Astrocyte of the hippocampus (primary cell): Measurements from ENCODE around the gene DPY30.
"Not testable (repeated sequence)": the region's sequence is repeated elsewhere in the genome, so short reads cannot be mapped to it uniquely, and the experiment has no call there.

Experiments
- DNase-seq: peaks from one replicate; pipeline ENCODE4 v3.0.0; 2011; ENCODE audit warnings: low read depth, low spot score

DPY30 gene

DNA sequence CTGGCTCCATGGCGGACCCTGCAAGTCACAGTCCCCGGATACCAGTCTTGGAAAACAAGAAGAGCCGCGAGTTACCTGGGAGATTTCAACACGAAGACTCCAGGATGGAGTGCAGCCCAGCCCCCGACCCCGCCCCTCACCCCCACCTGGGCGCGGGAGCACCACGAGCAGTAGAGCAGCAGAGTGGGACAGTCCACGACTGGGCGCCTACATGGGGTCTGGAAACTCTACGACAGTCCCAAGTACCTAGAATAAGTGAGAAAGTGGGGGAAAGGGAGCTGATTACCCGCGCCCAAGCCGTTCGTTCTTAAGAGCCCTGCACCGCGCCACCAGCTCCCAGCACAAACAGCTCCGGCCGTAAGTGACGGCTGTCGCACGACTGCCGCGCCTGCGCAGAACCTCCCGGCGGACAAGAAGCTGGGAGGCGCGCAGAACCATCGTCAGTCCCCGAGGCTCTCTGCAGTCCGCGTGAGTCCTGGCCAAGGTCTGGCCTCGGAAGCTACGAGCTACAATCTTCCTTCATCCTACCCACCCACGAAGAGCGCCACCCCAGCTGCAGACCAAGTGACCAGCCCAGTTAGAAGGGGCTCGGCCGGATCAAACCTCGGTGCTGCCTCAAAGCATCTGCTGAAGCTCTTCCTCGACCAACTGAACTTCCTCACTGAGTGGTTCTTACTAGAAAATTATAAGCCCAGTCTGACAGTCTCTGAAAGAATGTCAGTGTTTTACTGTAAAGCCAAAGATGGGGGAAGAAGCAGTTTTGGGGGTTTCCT lies at the start of gene DPY30:
Gene DPY30 (minus strand): TSS at position 359 of the 773 bp plus-strand sequence. CDS start 349 bp downstream, at position 10.
- DNase-seq: peak; percentile 97

DNA sequence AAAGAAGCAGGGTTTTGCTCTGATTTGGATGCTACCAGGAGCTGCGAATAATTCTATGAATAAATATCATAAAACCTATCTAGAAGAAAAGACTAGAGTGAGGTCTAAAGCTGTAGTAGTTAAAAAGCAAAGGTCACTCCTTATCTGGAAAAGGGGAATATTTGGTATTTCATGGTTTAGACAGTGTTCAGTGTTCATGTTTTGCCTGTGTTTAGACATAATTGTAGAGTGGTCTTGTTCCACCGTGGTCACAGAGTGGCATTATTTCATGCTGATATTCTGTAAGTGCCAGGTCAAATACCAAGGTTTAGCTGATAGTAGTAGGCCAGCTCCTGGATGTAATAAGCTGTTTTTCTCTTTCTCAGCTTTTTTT lies 34.5 kb upstream of the DPY30 start:
- no peak for DNase-seq

DNA sequence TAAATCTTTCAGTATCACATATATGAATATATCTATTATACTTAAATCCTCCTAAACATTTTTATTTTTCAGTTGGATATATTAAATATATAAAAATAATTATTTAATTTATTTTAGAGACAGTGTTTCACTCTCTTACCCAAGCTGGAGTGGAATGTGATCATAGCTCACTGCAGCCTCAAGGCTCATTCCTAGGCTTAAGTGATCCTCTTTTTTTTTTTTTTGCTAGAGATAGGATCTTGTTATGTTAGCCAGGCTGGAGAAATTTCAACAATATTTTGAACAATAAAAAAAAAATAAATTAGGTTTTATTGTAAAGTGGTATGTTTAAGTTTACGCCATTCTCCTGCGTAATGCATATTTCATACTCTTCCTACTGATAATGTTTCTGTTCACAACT lies 27.9 kb upstream of the DPY30 start:
- no peak for DNase-seq

DNA sequence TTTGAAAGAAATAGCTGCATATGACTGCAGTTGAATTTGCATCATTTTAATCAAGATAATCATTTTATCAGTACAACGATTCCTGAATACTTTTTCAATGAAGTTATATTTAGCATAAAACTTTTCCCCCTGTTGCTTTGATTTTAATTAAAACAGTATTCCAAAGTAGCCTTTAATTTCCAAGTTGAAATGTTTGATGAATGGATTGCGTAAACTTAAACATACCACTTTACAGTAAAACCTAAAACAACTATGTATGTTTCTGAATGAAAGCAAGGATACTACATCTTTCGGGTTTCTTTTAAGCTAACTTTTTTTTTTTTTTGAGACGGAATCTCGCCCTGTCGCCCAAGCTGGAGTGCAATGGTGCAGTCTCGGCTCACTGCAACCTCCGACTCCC lies 25.1 kb upstream of the DPY30 start:
- DNase-seq: no peak

DNA sequence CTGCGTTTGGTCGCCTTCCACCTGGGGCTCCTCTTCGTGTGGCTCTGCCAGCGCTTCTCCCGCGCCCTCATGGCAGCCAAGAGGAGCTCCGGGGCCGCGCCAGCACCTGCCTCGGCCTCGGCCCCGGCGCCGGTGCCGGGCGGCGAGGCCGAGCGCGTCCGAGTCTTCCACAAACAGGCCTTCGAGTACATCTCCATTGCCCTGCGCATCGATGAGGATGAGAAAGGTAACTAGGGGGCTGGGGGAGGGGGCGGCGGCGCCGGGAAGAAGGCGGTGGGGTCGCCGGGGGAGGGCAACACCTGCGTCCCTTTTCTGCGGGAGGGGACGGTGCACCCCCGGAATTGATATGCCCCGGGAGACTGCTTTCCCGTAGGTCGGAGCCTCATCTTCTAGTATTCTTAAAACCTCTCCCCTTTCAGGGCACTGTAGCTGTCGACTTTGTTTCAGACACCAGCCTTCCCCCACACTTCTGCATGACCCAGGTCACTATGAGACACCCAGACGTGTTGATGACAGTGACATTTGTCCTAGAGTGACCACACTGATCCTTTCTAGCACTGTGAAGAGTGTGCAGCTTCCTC lies 24.5 kb upstream of the DPY30 start:
- no peak for DNase-seq

DNA sequence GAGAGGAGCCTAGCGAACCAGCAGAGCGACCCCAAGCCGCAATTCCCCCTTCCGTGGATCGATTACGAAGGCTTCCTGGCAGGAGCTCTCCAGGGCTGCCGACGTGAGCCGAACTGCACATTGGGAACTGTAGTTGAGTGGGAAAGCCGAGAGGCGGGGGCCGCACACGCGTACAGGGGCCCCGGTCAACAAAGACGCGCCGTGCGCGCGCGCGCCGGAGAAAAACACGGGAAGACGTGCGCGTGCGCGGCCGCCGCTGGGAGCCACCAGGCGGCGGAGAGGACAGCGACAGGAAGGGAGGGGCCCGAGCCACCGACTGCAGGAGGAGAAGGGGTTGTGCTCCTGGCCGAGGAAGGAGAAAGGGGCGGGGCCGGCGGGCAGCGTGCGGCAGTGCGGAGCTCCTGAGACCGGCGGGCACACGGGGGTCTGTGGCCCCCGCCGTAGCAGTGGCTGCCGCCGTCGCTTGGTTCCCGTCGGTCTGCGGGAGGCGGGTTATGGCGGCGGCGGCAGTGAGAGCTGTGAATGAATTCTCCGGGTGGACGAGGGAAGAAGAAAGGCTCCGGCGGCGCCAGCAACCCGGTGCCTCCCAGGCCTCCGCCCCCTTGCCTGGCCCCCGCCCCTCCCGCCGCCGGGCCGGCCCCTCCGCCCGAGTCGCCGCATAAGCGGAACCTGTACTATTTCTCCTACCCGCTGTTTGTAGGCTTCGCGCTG lies 23.9 kb upstream of the DPY30 start, which contains the start of gene SPAST:
Gene SPAST (plus strand): TSS at position 247 of the 711 bp plus-strand sequence. CDS start 276 bp downstream, at position 523.
- peak; percentile 99 for DNase-seq

DNA sequence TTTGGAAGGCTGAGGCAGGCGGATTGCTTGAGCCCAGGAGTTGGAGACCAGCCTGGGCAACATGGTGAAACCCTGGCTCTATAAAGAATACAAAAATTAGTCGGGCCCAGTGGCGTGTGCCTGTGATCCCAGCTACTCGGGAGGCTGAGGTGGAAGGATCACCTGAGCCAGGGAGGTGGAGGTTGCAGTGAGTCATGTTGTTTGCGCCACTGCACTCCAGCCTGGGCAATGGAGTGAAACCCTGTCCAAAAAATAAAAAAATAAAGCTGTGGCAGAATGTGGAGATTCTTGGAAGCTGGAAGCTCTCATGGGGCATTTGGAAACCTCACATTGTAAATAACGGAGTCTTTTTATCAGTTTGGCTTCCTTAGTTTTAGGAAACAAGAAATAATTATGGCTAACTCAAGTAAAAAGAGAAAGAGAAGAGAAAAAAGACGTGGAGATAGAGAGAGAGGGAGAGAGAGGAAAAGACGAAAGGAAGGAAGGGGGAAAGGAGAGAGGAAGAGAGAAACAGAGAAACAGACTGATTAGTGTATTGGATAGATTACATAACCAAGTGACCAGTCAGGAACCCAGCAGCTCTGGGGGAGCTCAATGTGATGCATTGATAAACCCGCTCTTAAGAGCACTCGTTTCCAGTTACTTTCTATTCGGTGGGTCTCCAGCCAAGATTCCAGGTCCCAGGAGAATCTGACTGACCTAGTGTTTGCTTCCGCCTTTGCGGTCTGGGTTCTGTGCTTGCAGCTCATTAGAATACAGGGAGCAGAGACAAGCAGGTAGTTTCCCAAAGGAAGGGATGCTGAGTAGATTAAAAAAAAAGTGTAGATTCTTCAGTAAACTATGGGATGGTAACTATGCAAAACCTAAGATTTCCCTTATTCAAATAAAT lies 22.6 kb upstream of the DPY30 start:
- peak; percentile 57 for DNase-seq

DNA sequence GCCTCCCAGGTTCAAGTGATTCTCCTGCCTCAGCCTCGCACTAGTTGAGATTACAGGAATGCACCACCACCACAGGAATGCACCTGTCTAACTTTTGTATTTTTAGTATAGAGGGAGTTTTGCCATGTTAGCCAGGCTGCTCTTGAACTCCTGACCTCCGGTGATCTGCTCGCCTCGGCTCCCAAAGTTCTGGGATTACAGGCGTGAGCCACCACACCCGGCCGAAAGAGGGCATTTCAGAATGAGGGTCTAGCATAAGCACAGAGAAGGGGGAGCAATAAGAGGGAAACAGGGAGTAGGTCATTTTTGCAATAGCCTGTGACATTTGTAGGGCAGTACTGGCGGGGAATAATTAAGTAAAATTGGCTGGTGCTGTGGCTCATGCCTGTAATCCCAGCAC lies 21.8 kb upstream of the DPY30 start:
- DNase-seq: no peak

DNA sequence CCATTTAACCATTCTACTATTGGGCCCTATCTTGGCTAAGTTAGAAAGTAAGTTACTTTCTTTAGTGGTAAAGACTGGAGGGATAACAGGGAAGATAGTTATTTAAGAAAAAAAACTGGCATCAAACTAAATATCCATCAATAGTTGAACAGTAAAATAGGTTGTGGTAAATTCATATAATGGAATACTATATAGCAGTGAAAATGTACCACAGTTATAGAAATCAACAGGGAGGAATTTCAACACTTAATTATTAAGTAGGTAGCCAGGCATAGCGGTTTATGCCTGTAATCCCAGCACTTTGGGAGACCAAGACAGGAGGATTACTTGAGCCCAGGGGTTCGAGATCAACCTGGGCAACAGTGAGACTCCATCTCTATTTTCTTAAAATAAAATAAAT lies 20.7 kb upstream of the DPY30 start:
- no peak for DNase-seq

DNA sequence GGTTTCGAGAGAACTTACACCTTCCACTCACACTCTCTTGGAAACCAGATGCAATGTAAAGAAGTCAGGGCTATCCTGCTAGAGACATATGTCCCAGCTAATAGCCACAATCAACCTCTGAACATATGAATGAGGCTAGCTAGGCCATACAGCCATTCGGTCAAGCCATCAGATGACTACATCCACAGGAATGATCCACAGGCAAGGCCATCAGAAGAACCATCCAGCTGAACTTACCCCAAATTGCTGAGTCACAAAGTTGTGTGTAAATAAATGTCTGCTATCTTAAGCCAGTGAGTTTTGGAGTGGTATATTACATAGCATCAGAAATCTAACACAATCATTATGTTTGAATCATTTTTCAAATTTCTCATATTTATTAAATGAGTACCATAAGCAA lies 18.5 kb upstream of the DPY30 start:
- peak; percentile 16 for DNase-seq

DNA sequence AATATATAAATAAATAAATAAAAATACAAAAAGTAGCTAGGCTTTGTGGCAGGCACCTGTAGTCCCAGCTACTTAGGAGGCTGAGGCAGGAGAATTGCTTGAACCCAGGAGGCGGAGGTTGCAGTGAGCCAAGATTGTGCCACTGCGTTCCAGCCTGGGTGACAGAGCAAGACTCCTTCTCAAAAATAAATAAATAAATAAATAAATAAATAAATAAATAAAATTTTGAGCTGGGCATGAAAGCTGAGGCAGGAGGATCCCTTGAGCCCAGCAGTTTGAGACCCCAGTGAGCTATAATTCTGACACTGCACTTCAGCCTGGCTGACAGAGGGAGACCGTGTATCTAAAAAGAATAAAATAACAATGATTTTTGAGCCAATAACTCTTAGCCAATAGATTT lies 15.0 kb upstream of the DPY30 start:
- not testable (repeated sequence) for DNase-seq

DNA sequence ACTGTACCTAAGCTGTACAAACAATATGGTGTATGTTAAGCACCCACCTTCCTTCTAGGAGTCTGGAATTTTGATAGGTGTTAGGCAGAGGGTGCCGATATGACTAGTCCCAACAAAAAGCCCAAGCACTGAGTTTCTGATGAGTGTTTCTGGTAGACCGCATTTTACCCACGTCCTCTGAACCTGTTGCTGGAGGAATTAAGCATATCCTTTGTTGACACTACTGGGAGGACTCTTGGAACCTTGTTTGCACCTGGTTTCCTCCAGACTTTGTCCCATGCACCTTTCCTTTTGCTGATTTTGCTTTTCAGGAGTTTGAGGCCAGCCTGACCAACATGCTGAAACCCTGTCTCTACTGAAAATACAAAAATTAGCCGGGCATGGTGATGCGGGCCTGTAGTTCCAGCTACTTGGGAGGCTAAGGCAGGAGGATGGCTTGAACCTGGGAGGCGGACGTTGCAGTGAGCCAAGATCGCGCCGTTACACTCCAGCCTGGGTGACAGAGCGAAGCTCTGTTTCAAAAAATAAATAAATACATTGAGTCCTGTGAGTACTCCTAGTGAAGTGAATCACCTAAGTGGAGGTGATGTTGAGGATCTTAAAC lies 12.3 kb upstream of the DPY30 start:
- DNase-seq: no peak

DNA sequence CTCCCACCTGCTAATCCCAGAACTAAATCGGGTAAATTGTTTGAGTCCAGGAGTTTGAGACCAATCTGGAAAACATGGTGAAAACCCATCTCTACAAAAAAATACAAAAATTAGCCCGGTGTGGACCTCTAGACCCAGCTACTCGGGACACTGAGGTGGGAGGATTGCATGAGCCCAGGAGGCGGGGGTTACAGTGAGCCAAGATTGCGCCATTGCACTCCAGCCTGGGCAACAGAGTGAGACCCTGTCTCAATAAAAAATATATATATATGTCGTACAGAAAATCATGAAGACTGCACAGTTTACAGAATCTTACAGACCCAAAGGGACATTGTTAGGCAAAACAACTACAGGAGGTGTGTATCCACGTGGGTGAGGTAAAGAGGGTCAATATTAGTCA lies 4.0 kb upstream of the DPY30 start:
- no peak for DNase-seq

DNA sequence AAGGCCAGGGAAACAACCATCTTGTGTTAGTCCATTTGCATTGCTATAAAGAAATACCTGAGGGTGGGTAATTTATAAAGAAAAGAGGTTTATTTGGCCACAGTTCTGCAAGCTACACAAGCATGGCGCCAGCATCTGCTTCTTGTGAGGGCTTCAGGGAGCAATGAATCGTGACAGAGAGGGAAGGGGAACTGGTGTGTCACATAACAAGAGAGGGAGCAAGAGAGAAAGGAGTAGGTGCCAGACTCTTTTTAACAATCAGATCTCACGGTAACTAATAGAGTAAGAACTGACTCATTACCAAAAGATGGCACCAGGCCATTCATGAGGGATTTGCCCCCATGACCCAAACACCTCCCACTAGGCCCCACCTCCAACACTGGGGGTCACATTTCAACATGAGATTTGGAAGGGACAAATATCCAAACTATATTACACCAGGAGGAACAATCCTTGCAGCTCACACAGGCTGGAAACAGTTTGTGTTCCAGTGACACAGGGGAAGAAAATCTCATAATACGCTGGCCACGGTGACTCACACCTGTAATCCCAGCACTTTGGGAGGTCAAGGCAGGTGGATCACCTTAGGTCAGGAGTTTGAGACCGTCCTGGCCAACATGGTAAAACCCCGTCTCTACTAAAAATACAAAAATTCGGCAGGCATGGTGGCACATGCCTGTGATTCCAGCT lies 5.3 kb downstream of the DPY30 start:
- DNase-seq: peak; percentile 39

DNA sequence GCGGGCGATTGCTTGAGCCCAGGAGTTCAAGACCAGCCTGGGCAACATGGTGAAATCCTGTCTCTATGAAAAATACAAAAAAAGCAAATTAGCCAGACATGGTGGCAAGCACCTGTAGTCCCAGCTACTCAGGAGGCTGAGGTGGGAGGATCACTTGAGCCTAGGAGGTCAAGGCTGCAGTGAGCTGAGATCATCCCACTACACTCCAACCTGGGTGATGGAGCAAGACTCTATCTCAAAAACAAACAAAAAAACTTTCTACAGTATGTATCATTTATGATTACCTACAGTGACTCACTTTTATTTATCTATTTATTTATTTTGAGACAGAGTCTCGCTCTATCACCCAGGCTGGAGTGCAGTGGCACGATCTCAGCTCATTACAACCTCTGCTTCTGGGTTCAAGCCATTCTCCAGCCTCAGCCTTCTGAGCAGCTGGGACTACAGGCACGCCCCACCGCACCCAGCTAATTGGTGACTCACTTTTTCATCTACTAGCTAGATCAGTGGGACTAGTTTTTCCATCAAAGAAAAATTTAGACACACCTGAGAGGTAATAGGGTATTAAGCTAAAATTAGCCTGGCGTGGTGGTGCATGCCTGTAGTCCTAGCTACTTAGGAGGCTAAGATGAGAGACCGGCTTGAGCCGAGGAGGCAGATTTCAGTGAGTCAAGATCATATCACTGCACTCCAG lies 20.7 kb downstream of the DPY30 start:
- peak; percentile 26 for DNase-seq

DNA sequence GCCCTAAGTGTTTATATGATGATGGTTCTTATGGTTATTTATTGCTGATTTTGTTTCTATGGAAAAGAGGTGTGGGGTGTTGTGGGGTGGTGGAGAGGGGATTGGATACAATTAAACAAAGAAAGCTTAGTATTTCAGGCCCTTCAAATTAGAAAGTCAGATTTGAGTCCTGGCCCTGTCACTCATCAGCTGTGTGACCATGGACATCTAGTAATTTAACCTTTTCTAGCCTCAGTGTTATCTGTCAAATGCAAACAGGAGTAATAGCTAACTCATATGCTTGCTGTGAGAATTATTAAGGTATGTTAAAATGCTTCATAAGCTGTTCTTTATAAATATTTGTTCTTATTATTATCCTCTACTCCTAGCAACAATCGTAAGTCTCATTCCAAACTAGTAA lies 26.7 kb downstream of the DPY30 start:
- DNase-seq: no peak

DNA sequence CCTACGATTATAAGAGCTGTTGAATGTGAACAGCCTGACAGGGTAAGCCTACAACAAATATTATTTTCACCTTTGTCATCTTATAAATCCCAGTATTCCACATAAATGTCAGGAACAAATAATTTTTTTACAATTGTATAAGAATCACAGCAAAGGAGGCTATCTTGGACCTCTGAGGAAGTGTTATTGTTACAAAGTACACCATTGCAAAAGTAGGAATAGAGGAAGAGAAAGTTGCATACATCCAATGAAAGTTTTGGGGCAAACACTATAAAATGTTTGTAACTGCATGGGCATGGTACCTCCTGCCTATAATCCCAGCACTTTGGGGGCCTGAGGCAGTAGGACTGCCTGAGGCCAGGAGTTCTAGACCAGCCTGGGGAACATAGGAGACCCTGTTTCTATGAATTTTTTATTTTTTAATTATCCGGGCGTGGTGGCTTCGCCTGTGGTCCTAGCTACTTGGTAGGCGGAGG lies 28.1 kb downstream of the DPY30 start:
- DNase-seq: no peak

DNA sequence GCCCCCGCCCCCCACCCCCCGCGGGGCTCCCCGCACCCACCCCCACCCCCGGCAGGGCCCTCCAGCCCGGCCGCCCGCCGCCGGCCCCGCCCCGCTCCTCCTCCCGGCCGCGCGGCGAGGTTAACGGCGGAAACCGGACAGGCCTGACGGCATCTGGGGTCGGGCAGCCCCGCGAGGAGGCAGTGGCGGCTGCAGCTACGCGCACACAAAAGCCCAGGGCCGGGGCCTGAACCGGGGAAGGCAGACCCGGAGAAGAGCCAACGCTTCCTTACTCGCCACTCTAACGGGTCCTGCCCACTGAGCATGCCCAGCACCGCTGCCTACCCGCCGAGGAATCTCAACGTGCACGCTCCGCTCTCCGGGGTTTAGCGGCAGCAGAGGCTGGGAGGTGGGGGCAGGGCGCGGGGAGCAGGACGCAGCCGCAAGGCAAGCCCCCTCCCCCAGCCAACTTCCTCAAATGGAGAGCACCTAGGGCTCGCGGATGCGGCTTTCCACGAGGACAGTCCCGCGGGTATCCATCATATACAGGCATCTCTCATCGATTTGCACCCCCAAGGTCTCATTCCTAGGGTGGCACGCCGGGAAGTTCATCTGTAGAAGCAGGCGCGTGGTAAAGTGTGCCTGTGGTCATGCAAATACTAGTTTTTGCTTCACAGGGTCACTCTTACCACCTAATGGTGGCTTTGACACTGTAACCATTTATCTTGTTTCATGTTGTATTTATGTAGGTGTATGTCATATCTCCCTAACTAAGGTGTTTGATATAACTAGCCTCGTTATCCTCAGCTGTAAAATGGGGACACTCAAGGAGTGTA lies 28.7 kb downstream of the DPY30 start, which contains the start of gene MEMO1:
Gene MEMO1 (minus strand): TSS at position 339 of the 815 bp plus-strand sequence. CDS start 761 bp downstream, outside the sequence.
- DNase-seq: peak; percentile 98

DNA sequence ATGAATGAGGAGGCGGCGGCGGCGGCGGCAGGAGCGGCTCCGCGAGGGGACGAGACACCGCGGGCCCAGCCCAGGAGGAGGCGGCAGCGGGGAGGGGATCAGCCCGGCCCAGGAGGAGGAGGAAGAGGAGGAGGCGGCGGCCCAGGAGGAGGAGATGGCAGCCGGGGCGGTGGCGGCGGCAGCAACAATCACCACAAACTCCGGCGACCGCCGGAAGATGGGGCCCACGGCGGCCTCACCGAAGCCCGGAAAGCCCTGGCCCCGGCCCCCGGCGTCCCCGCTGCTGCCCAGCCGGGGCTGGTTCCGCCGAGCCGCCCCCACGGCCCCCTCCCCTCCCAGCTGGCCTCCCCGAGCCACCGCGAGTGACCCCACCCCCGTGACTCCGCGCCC lies 29.3 kb downstream of the DPY30 start:
- DNase-seq: peak; percentile 70
